Heart left ventricle (tissue), 16 donors: ENCODE results near the gene TRAF2. TPM values are rescaled to one million over a fixed set of nuclear protein-coding genes. Genes with fewer than 3 reads are reported as not detected.
A peak's percentile ranks its signal among the peaks of the same experiment; 100 is the strongest.

Source experiments
- ATAC-seq, 4 donors: fragments of 200-7000 bp; cut with Tn5 transposase; one replicate each; pipeline ENCODE4 v1.9.1; 2020 to 2022; ENCODE audit warnings: moderate library complexity in 4 of 4, mild to moderate bottlenecking in 3 of 4, moderate number of reproducible peaks in 1 of 4
- DNase-seq, 5 donors: peaks; one replicate each; pipeline ENCODE4 v3.0.0-alpha.2; 2020
- H3K27ac ChIP-seq, 12 donors: fragments of 200-600 bp; sonication (generic) in 4 of 12; one replicate each; pipeline versions ENCODE4 v1.5.0 to v1.8.0; 2016 to 2022; ENCODE audit warnings: mild to moderate bottlenecking in 2 of 12
- H3K27me3 ChIP-seq, 9 donors: fragments of 200-600 bp; sonication (generic) in 2 of 9; one replicate each; pipeline versions ENCODE4 v1.5.1 to v1.8.0; 2016 to 2022; ENCODE audit warnings: mild to moderate bottlenecking in 3 of 9
- H3K36me3 ChIP-seq, 9 donors: fragments of 200-600 bp; sonication (generic) in 2 of 9; one replicate each; pipeline versions ENCODE4 v1.5.0 to v1.8.0; 2018 to 2022; ENCODE audit warnings: mild to moderate bottlenecking in 2 of 9
- H3K4me1 ChIP-seq, 12 donors: fragments of 200-600 bp; sonication (generic) in 4 of 12; one replicate each; pipeline versions ENCODE4 v1.5.0 to v1.8.0; 2016 to 2022; ENCODE audit warnings: mild to moderate bottlenecking in 3 of 12
- H3K4me3 ChIP-seq, 12 donors: fragments of 200-600 bp; sonication (generic) in 4 of 12; one replicate each; pipeline versions ENCODE4 v1.5.0 to v1.8.0; 2017 to 2022; ENCODE audit warnings: mild to moderate bottlenecking in 9 of 12, moderate library complexity in 4 of 12
- H3K9me3 ChIP-seq, 12 donors: fragments of 200-600 bp; sonication (generic) in 4 of 12; one replicate each; pipeline versions ENCODE4 v1.5.0 to v1.8.0; 2016 to 2022; ENCODE audit warnings: mild to moderate bottlenecking in 1 of 12
- POLR2A ChIP-seq, 2 donors: fragments of 450-650 bp; IDR thresholded peaks; one replicate each; pipeline ENCODE4 v1.6.1; 2017; ENCODE audit warnings: antibody characterized with exemption in 2 of 2, mild to moderate bottlenecking in 2 of 2, moderate library complexity in 2 of 2
- WGBS, 4 donors: extraction: QIAGEN DNeasy Blood & Tissue Kit in 2 of 4; methylation state at CpG; one replicate each; pipeline versions ENCODE4 v1.1.5 to v1.1.7; 2013 to 2018; 5-methylcytosine and 5-hydroxymethylcytosine counted together
- intact Hi-C, 10 donors: fragments of 100-400 bp; cut with DNase I; formaldehyde crosslinking; loops; one replicate each; pipeline versions ENCODE4 v1.11.1 to v1.14.2; 2022
- microRNA-seq, 4 donors: library from miRNA; unstranded; fragments of <30 nt; microRNA quantifications; one replicate each; pipeline versions ENCODE4 to v1.2.0, GENCODE V29; 2017 to 2020
- polyA plus RNA-seq, 2 donors: library from polyadenylated mRNA; stranded (reverse); fragments of 200-250 nt; gene quantifications; one replicate each; pipeline ENCODE4 v1.2.3, GENCODE V29; 2013
- total RNA-seq, 9 donors: library from RNA; depleted of rRNA in 2 of 9; stranded (reverse); fragments of >200 nt in 2 of 9; fragmentation: NEBNext Ultra II Directional in 3 of 9; extraction: Animal tissue kit (Norgen Biotek cat#: 25700) in 3 of 9; gene quantifications; one replicate each; pipeline versions ENCODE4 v1.1.0 to v1.2.4, GENCODE V29; 2016 to 2023
- TF ChIP-seq, protein P1 (sequence below), 12 donors: fragments of 200-600 bp; sonication (generic) in 4 of 12; IDR thresholded peaks; one replicate each; pipeline versions ENCODE4 v1.5.0 to v1.8.0; 2018 to 2022; ENCODE audit warnings: antibody characterized with exemption in 12 of 12, mild to moderate bottlenecking in 5 of 12
- donor health status: ischemic (EF 13 %, LVEDD 7.1; RV severe dilation, severe dysfunction).
- donor health status: healthy with polysubstance abuse.
- donor health status: DM: no; HTN: yes; CAD: no.
- donor health status: DM: no; HTN: no; CAD: no.
- donor health status: ischemic (EF 25% LVEDD 6.9; RV normal size, moderate dysfunction).
- donor health status: ischemic (EF 25% LVEDD 5.7; RV mildly dilated, moderate dysfunction).
- donor health status: healthy.
- donor health status: DM: yes; HTN: yes; CAD: no.
- donor health status: ischemic (EF 35%, LVEDD 5.7; RV mildly dilated, moderate dysfunction).
- donor health status: nonischemic (EF 11% LVEDD 7.7; RV severe dilation, severe dysfunction).
- donor health status: DM: yes; HTN: yes; CAD: no.
- donor health status: PGD.
- donor health status: ischemic (EF 29% LVEDD 5.4; RV normal size, mild dysfunction).
- donor health status: nonischemic (EF 23%, LVEDD 6.1; RV moderate dilation, normal function).

Gene TRAF2
- total and polyA plus RNA-seq, 11 donors = 6.3 to 28.3 (median 9.4) TPM

DNA sequence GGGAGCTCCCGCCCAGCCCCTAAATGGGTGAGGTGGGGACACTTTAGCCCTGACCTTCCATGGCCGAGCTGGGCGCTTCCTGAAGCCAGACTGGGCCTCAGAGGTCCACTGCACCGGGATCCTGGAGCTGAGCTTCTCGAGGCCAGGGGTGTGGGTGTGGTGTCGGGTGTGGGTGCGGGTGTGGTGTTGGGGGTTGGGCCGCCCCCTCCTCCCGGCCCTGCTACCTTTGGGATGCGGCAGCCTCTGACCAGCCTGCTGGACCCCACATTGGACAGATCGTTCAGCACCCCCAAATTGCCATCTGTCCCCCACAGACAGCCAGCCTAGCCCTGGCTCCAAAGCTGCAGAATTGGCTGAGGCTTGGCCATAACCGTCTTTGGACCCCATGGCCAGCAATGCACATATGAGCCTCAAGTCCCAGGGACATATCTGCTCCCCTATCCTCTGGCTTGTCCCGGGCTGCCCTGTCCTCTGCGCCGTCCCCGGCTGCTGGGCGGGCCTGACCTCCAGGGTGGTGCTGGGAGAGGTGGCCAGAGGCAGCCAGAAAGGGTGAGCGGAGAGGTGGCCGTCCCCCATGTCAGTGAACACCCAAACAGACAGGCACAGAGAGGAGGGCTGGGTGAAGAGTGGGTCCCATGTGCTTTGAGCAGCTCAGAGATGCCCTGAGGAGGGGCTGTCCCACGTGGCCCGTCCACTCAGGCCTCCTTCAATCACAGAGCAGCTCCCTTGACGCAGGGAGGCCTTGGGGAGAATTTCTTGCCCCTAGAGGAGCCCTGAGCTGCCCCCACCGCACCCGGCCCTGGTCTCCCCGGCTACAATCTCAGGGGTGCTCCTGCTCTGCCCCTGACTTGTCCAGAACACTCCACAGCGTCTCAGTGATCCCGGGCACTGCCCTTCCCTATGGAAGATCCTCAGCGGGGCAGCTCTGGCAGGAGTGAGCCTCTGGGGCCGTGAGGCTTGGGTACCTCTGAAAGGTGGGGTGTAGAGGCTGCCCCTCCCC lies 87.6 kb downstream of the TRAF2 start:
- peak overlapping the region in 9 of 12 donors; percentile 13 to 98 (median 88) for H3K27ac ChIP-seq
- H3K27me3 ChIP-seq = peaks cover 0 to 9% (median 0%) of the 10 kb centered on the region in 9 donors
- 89 to 94% (median 93%) methylated on average over 22 to 29 of the region's 29 CpGs for WGBS, 4 donors
- H3K9me3 ChIP-seq = no peaks in the 10 kb centered on the region
- DNase-seq (no peak), ATAC-seq (no peak)
- intact Hi-C loops = loop anchor here in 2 of 10 donors (2.0 kb wide), 2 partner anchors 21 to 23 kb away; partner anchors contain the start of gene LCN12 (in 1 of the 2)
- no peak overlapping the region for H3K4me3 ChIP-seq
- peaks cover 10 to 60% (median 36%) of the 10 kb centered on the region in 12 donors for H3K4me1 ChIP-seq
- TF ChIP-seq POLR2A (IDR thresholded peaks at IDR 0.05) = no peak
- TF ChIP-seq, protein P1, sequence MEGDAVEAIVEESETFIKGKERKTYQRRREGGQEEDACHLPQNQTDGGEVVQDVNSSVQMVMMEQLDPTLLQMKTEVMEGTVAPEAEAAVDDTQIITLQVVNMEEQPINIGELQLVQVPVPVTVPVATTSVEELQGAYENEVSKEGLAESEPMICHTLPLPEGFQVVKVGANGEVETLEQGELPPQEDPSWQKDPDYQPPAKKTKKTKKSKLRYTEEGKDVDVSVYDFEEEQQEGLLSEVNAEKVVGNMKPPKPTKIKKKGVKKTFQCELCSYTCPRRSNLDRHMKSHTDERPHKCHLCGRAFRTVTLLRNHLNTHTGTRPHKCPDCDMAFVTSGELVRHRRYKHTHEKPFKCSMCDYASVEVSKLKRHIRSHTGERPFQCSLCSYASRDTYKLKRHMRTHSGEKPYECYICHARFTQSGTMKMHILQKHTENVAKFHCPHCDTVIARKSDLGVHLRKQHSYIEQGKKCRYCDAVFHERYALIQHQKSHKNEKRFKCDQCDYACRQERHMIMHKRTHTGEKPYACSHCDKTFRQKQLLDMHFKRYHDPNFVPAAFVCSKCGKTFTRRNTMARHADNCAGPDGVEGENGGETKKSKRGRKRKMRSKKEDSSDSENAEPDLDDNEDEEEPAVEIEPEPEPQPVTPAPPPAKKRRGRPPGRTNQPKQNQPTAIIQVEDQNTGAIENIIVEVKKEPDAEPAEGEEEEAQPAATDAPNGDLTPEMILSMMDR (IDR thresholded peaks at IDR 0.05) = no peak
- H3K36me3 ChIP-seq = no peaks in the 10 kb centered on the region

DNA sequence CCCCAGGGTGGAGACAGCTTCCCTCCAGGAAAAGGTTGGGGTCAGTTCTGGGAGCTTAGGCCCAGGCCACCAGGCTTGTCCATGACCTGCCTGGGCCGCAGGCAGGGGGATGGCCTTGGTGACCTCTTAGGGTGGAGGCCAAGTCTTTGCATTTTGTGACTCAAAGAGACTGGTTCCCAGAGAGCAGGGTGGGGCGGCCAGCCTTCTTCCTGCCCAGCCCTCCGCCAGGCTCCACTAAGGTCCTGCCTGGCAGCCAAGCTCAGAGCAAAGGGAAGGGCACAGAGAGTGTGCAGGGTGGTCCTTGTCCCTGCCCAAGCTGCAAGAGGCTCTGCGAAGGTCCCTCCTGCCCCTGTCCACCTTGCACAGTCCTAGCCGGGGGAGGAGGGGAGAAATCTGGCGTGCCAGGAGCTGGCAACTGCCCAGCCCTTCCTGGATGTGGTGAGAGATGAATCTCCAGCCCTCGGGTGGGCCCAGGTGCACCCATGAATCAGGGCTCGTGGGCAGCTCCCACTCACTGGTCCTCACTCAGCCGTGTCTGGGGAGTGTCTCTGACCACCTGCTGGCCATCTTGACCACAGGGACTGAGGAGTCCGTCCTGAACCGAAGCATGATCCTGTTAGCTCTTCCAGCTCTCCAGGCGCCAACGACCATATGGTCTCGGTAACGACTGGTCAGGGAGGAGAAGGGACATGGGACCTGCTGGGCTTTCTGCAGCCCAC lies 88.7 kb downstream of the TRAF2 start:
- Histone ChIP-seq H3K36me3 (no peaks in the 10 kb centered on the region), H3K27me3 (peaks cover 0 to 9% (median 0%) of the 10 kb centered on the region in 9 donors), H3K4me3 (peak overlapping the region in 4 of 12 donors; percentile 1 to 15 (median 6)), H3K4me1 (peaks cover 10 to 66% (median 44%) of the 10 kb centered on the region in 12 donors), H3K27ac (peak overlapping the region in 11 of 12 donors; percentile 47 to 98 (median 89)), H3K9me3 (no peaks in the 10 kb centered on the region)
- peak in 1 of 5 donors; percentile 80 for DNase-seq
- ATAC-seq = peak in 3 of 4 donors; percentile 1 to 6 (median 4)
- peak in 1 of 2 donors; percentile 69 for TF ChIP-seq POLR2A (IDR thresholded peaks at IDR 0.05)
- TF ChIP-seq, protein P1 (IDR thresholded peaks at IDR 0.05) = no peak
- 49 to 64% (median 53%) methylated on average over 7 to 15 of the region's 15 CpGs for WGBS, 4 donors
- intact Hi-C loops = loop anchor here in 2 of 10 donors (2.0 kb wide), 2 partner anchors 22 to 24 kb away; partner anchors contain the start of gene LCN12 (in 1 of the 2)

DNA sequence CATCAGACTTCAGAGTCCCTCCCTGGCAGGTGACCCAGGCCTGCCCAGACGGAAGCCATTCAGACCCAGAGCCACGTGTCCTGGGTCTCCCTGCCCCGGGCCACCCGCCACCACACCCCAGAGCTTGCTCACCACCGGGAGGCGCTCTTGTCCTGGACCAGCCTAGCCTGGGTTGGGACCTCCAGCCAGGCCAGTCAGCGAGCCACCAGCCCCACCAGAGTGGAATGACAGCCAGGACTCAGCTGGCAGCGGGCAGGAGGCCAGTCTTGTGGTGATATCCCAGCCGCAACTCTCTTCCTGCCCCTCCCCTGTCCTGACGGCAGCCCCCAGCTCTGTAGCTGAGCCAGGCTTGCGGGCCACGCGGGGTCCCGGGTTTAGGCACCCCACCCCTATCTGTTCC lies 89.3 kb downstream of the TRAF2 start:
- intact Hi-C loops = loop anchor here in 3 of 10 donors (2.0 kb wide), 2 partner anchors 23 to 25 kb away; partner anchors contain the start of gene LCN12 (in 1 of the 3)
- peak; percentile 74 to 86 (median 78) for DNase-seq
- TF ChIP-seq, protein P1 (IDR thresholded peaks at IDR 0.05) = peak; percentile 12 to 60 (median 38)
- TF ChIP-seq POLR2A (IDR thresholded peaks at IDR 0.05) = no peak
- Histone ChIP-seq H3K27me3 (peaks cover 0 to 9% (median 0%) of the 10 kb centered on the region in 9 donors), H3K4me3 (peak overlapping the region in 3 of 12 donors; percentile 1 to 6 (median 6)), H3K36me3 (no peaks in the 10 kb centered on the region), H3K4me1 (peaks cover 10 to 72% (median 48%) of the 10 kb centered on the region in 12 donors), H3K9me3 (no peaks in the 10 kb centered on the region), H3K27ac (peak overlapping the region in 11 of 12 donors; percentile 47 to 98 (median 89))
- peak in 3 of 4 donors; percentile 1 to 26 (median 4) for ATAC-seq
- WGBS, 4 donors = 16 to 38% (median 25%) methylated on average over 5 to 14 of the region's 14 CpGs

Small RNA genes within 50 kb of the gene (microRNA-seq; reads per million reads assigned to microRNA genes)
- gene MIR4479 = 0.13 to 1.8 (median 0.70) reads per million in 4 donors

Other genes with a start within 250 kb of the TRAF2 start
- 100 to 1,000 TPM in 2 of 9 donors, 10 to 100 TPM in 7; 56.4 to 142 (median 94.0) TPM for gene EGFL7, start 223.6 kb upstream of the TRAF2 start, total RNA-seq
- 100 to 1,000 TPM; 103 to 137 TPM for gene EGFL7, start 223.6 kb upstream of the TRAF2 start, polyA plus RNA-seq
- gene AGPAT2, start 199.1 kb upstream of the TRAF2 start, total RNA-seq = 10 to 100 TPM; 52.4 to 90.7 (median 62.5) TPM
- 100 to 1,000 TPM in 1 of 2 donors, 10 to 100 TPM in 1; 88.8 to 122 TPM for gene AGPAT2, start 199.1 kb upstream of the TRAF2 start, polyA plus RNA-seq
- gene DIPK1B, start 173.9 kb upstream of the TRAF2 start, total RNA-seq = 10 to 100 TPM; 14.4 to 46.3 (median 19.8) TPM
- 10 to 100 TPM; 18.1 to 24.4 TPM for gene DIPK1B, start 173.9 kb upstream of the TRAF2 start, polyA plus RNA-seq
- 10 to 100 TPM in 5 of 9 donors, 1 to 10 TPM in 2, under 1 TPM in 2; 0.50 to 21.5 (median 10.1) TPM for gene LCN10, start 143.6 kb upstream of the TRAF2 start, total RNA-seq
- gene LCN10, start 143.6 kb upstream of the TRAF2 start, polyA plus RNA-seq = 10 to 100 TPM; 15.7 to 40.7 TPM
- gene LCN6, start 138.0 kb upstream of the TRAF2 start, total RNA-seq = 10 to 100 TPM in 5 of 9 donors, 1 to 10 TPM in 3, under 1 TPM in 1; 0.81 to 58.7 (median 15.8) TPM
- gene LCN6, start 138.0 kb upstream of the TRAF2 start, polyA plus RNA-seq = 100 to 1,000 TPM in 1 of 2 donors, 10 to 100 TPM in 1; 46.1 to 101 TPM
- not detected for gene LCN8, start 128.3 kb upstream of the TRAF2 start, total RNA-seq
- gene LCN8, start 128.3 kb upstream of the TRAF2 start, polyA plus RNA-seq = not detected
- gene LCN15, start 122.0 kb upstream of the TRAF2 start, total RNA-seq = 1 to 10 TPM in 3 of 9 donors, under 1 TPM in 2, not detected in 4; 0.64 to 2.8 (median 1.2) TPM
- 1 to 10 TPM in 1 of 2 donors, under 1 TPM in 1; 0.65 to 2.4 TPM for gene LCN15, start 122.0 kb upstream of the TRAF2 start, polyA plus RNA-seq
- gene TMEM141, start 95.2 kb upstream of the TRAF2 start, total RNA-seq = 100 to 1,000 TPM in 1 of 9 donors, 10 to 100 TPM in 8; 45.6 to 122 (median 63.3) TPM
- 100 to 1,000 TPM in 1 of 2 donors, 10 to 100 TPM in 1; 86.1 to 116 TPM for gene TMEM141, start 95.2 kb upstream of the TRAF2 start, polyA plus RNA-seq
- 1 to 10 TPM in 7 of 9 donors, under 1 TPM in 2; 0.64 to 3.8 (median 1.4) TPM for gene CCDC183, start 90.2 kb upstream of the TRAF2 start, total RNA-seq
- 1 to 10 TPM in 1 of 2 donors, under 1 TPM in 1; 0.32 to 4.7 TPM for gene CCDC183, start 90.2 kb upstream of the TRAF2 start, polyA plus RNA-seq
- 10 to 100 TPM; 59.4 to 82.2 (median 71.6) TPM for gene RABL6, start 78.6 kb upstream of the TRAF2 start, total RNA-seq
- gene RABL6, start 78.6 kb upstream of the TRAF2 start, polyA plus RNA-seq = 10 to 100 TPM; 63.5 to 90.8 TPM
- 1 to 10 TPM; 2.6 to 7.0 (median 6.2) TPM for gene AJM1, start 44.0 kb upstream of the TRAF2 start, total RNA-seq
- 1 to 10 TPM; 2.8 to 5.5 TPM for gene AJM1, start 44.0 kb upstream of the TRAF2 start, polyA plus RNA-seq
- gene PHPT1, start 37.1 kb upstream of the TRAF2 start, total RNA-seq = 100 to 1,000 TPM; 230 to 386 (median 266) TPM
- gene PHPT1, start 37.1 kb upstream of the TRAF2 start, polyA plus RNA-seq = 100 to 1,000 TPM; 225 to 717 TPM
- 1 to 10 TPM; 2.9 to 8.3 (median 6.1) TPM for gene MAMDC4, start 34.2 kb upstream of the TRAF2 start, total RNA-seq
- 10 to 100 TPM in 1 of 2 donors, 1 to 10 TPM in 1; 4.5 to 14.9 TPM for gene MAMDC4, start 34.2 kb upstream of the TRAF2 start, polyA plus RNA-seq
- gene EDF1, start 20.2 kb upstream of the TRAF2 start, total RNA-seq = 100 to 1,000 TPM; 289 to 467 (median 341) TPM
- gene EDF1, start 20.2 kb upstream of the TRAF2 start, polyA plus RNA-seq = 100 to 1,000 TPM; 454 to 605 TPM
- 100 to 1,000 TPM; 110 to 388 (median 147) TPM for gene FBXW5, start 58.2 kb downstream of the TRAF2 start, total RNA-seq
- gene FBXW5, start 58.2 kb downstream of the TRAF2 start, polyA plus RNA-seq = 100 to 1,000 TPM; 189 to 206 TPM
- gene C8G, start 58.7 kb downstream of the TRAF2 start, total RNA-seq = 1 to 10 TPM in 7 of 9 donors, not detected in 2; 1.2 to 3.7 (median 1.5) TPM
- gene C8G, start 58.7 kb downstream of the TRAF2 start, polyA plus RNA-seq = 1 to 10 TPM; 1.0 to 3.1 TPM
- gene LCN12, start 65.8 kb downstream of the TRAF2 start, total RNA-seq = 10 to 100 TPM in 2 of 9 donors, 1 to 10 TPM in 7; 1.9 to 23.7 (median 6.4) TPM
- gene LCN12, start 65.8 kb downstream of the TRAF2 start, polyA plus RNA-seq = 1 to 10 TPM in 1 of 2 donors, under 1 TPM in 1; 0.46 to 3.9 TPM
- gene PTGDS, start 91.0 kb downstream of the TRAF2 start, total RNA-seq = 1,000 to 10,000 TPM; 1,152 to 4,769 (median 3,109) TPM
- 1,000 to 10,000 TPM; 2,982 to 5,295 TPM for gene PTGDS, start 91.0 kb downstream of the TRAF2 start, polyA plus RNA-seq
- gene LCNL1, start 96.5 kb downstream of the TRAF2 start, total RNA-seq = 10 to 100 TPM in 2 of 9 donors, 1 to 10 TPM in 5, under 1 TPM in 2; 0.16 to 14.9 (median 2.7) TPM
- 1 to 10 TPM in 1 of 2 donors, under 1 TPM in 1; 0.14 to 5.8 TPM for gene LCNL1, start 96.5 kb downstream of the TRAF2 start, polyA plus RNA-seq
- 10 to 100 TPM; 15.0 to 35.3 (median 19.4) TPM for gene PAXX, start 105.9 kb downstream of the TRAF2 start, total RNA-seq
- 10 to 100 TPM; 31.2 to 57.3 TPM for gene PAXX, start 105.9 kb downstream of the TRAF2 start, polyA plus RNA-seq
- gene CLIC3, start 110.1 kb downstream of the TRAF2 start, total RNA-seq = 10 to 100 TPM in 1 of 9 donors, 1 to 10 TPM in 8; 1.5 to 16.7 (median 5.0) TPM
- gene CLIC3, start 110.1 kb downstream of the TRAF2 start, polyA plus RNA-seq = 10 to 100 TPM in 1 of 2 donors, 1 to 10 TPM in 1; 3.9 to 11.3 TPM
- 10 to 100 TPM; 19.1 to 44.3 (median 33.4) TPM for gene ABCA2, start 141.7 kb downstream of the TRAF2 start, total RNA-seq
- 10 to 100 TPM; 13.1 to 30.6 TPM for gene ABCA2, start 141.7 kb downstream of the TRAF2 start, polyA plus RNA-seq
- gene FUT7, start 145.6 kb downstream of the TRAF2 start, total RNA-seq = under 1 TPM in 2 of 9 donors, not detected in 7; 0.15 to 0.48 TPM
- under 1 TPM in 1 of 2 donors, not detected in 1; 0.17 TPM for gene FUT7, start 145.6 kb downstream of the TRAF2 start, polyA plus RNA-seq
- gene NPDC1, start 159.7 kb downstream of the TRAF2 start, total RNA-seq = 100 to 1,000 TPM in 1 of 9 donors, 10 to 100 TPM in 8; 45.1 to 114 (median 55.1) TPM
- gene NPDC1, start 159.7 kb downstream of the TRAF2 start, polyA plus RNA-seq = 10 to 100 TPM; 38.4 to 71.7 TPM
- gene ENTPD2, start 167.5 kb downstream of the TRAF2 start, total RNA-seq = 1 to 10 TPM in 8 of 9 donors, under 1 TPM in 1; 0.85 to 2.9 (median 1.2) TPM
- 1 to 10 TPM in 1 of 2 donors, under 1 TPM in 1; 0.50 to 1.2 TPM for gene ENTPD2, start 167.5 kb downstream of the TRAF2 start, polyA plus RNA-seq
- 1 to 10 TPM in 1 of 9 donors, under 1 TPM in 8; 0.09 to 2.0 (median 0.20) TPM for gene SAPCD2, start 184.0 kb downstream of the TRAF2 start, total RNA-seq
- under 1 TPM; 0.15 to 0.22 TPM for gene SAPCD2, start 184.0 kb downstream of the TRAF2 start, polyA plus RNA-seq
- 10 to 100 TPM in 4 of 9 donors, 1 to 10 TPM in 5; 5.9 to 15.1 (median 9.4) TPM for gene UAP1L1, start 191.0 kb downstream of the TRAF2 start, total RNA-seq
- gene UAP1L1, start 191.0 kb downstream of the TRAF2 start, polyA plus RNA-seq = 10 to 100 TPM in 1 of 2 donors, 1 to 10 TPM in 1; 3.9 to 12.4 TPM
- 10 to 100 TPM; 17.6 to 40.6 (median 21.7) TPM for gene MAN1B1, start 200.5 kb downstream of the TRAF2 start, total RNA-seq
- 10 to 100 TPM; 26.7 to 29.5 TPM for gene MAN1B1, start 200.5 kb downstream of the TRAF2 start, polyA plus RNA-seq
- gene DPP7, start 228.2 kb downstream of the TRAF2 start, total RNA-seq = 100 to 1,000 TPM in 8 of 9 donors, 10 to 100 TPM in 1; 96.6 to 137 (median 119) TPM
- gene DPP7, start 228.2 kb downstream of the TRAF2 start, polyA plus RNA-seq = 100 to 1,000 TPM; 112 to 260 TPM